ENCODE data around the gene MAST1.
"Not testable (repeated sequence)": the region's sequence is repeated elsewhere in the genome, so short reads cannot be mapped to it uniquely, and the experiment has no call there.

MAST1 gene

GRCh38 chr19:12792051-12792852 is 46.1 kb upstream of the MAST1 start:
- Histone ChIP-seq H3K36me3 (ENCODE audit: insufficient read depth, low read length) (no peaks in the 10 kb centered on the region), H3K27ac (peak overlapping the region; percentile 78), H3K9ac (ENCODE audit: insufficient read length) (peak overlapping the region; percentile 68), H3K4me3 (peak overlapping the region; percentile 97), H3K9me3 (ENCODE audit: low read depth, low read length) (no peaks in the 10 kb centered on the region)
- no peak for DNase-seq (ENCODE audit: low read depth, low spot score)
- TF ChIP-seq EZH2 (IDR thresholded peaks at IDR 0.05) (no peak), POLR2AphosphoS5 (IDR thresholded peaks at IDR 0.05; ENCODE audit: borderline replicate concordance, low read depth, low read length) (no peak; the same call in 1 of the 2 replicates), FOXP2 (optimal IDR thresholded peaks at IDR 0.05; ENCODE audit: control extremely low read depth, extremely low read length, insufficient read depth) (no peak)

- Histone ChIP-seq H3K36me3 (ENCODE audit: insufficient read depth, low read length) (no peaks in the 10 kb centered on the region), H3K27ac (peak overlapping the region; percentile 78), H3K9ac (ENCODE audit: insufficient read length) (peak overlapping the region; percentile 68), H3K9me3 (ENCODE audit: low read depth, low read length) (no peaks in the 10 kb centered on the region), H3K4me3 (peak overlapping the region; percentile 97)
- TF ChIP-seq FOXP2 (optimal IDR thresholded peaks at IDR 0.05; ENCODE audit: control extremely low read depth, extremely low read length, insufficient read depth) (no peak), POLR2AphosphoS5 (IDR thresholded peaks at IDR 0.05; ENCODE audit: borderline replicate concordance, low read depth, low read length) (no peak), EZH2 (IDR thresholded peaks at IDR 0.05) (no peak)
- no peak for DNase-seq (ENCODE audit: low read depth, low spot score)
Measured at GRCh38 chr19:12792853-12793289, 45.4 kb upstream of the MAST1 start.

GRCh38 chr19:12793290-12794195 is 44.8 kb upstream of the MAST1 start:
- Histone ChIP-seq H3K9ac (ENCODE audit: insufficient read length) (peak overlapping the region; percentile 68), H3K9me3 (ENCODE audit: low read depth, low read length) (no peaks in the 10 kb centered on the region), H3K36me3 (ENCODE audit: insufficient read depth, low read length) (no peaks in the 10 kb centered on the region), H3K4me3 (peak overlapping the region; percentile 97), H3K27ac (peak overlapping the region; percentile 78)
- no peak for DNase-seq (ENCODE audit: low read depth, low spot score)
- TF ChIP-seq EZH2 (IDR thresholded peaks at IDR 0.05) (no peak), FOXP2 (optimal IDR thresholded peaks at IDR 0.05; ENCODE audit: control extremely low read depth, extremely low read length, insufficient read depth) (no peak), POLR2AphosphoS5 (IDR thresholded peaks at IDR 0.05; ENCODE audit: borderline replicate concordance, low read depth, low read length) (peak; percentile 80)

- Histone ChIP-seq H3K4me3 (peak overlapping the region; percentile 97), H3K9ac (ENCODE audit: insufficient read length) (peak overlapping the region; percentile 68), H3K9me3 (ENCODE audit: low read depth, low read length) (no peaks in the 10 kb centered on the region), H3K36me3 (ENCODE audit: insufficient read depth, low read length) (peaks cover 2% of the 10 kb centered on the region; the same call in 1 of the 2 replicates), H3K27ac (no peak overlapping the region)
- no peak for DNase-seq (ENCODE audit: low read depth, low spot score)
- TF ChIP-seq POLR2AphosphoS5 (IDR thresholded peaks at IDR 0.05; ENCODE audit: borderline replicate concordance, low read depth, low read length) (no peak), EZH2 (IDR thresholded peaks at IDR 0.05) (no peak), FOXP2 (optimal IDR thresholded peaks at IDR 0.05; ENCODE audit: control extremely low read depth, extremely low read length, insufficient read depth) (no peak)
Measured at GRCh38 chr19:12794196-12794941, 43.9 kb upstream of the MAST1 start.

GRCh38 chr19:12794971-12795381 is 43.3 kb upstream of the MAST1 start:
- TF ChIP-seq EZH2 (IDR thresholded peaks at IDR 0.05) (no peak), FOXP2 (optimal IDR thresholded peaks at IDR 0.05; ENCODE audit: control extremely low read depth, extremely low read length, insufficient read depth) (no peak), POLR2AphosphoS5 (IDR thresholded peaks at IDR 0.05; ENCODE audit: borderline replicate concordance, low read depth, low read length) (no peak)
- H3K36me3 ChIP-seq (ENCODE audit: insufficient read depth, low read length) = peaks cover 9% of the 10 kb centered on the region
- H3K9me3 ChIP-seq (ENCODE audit: low read depth, low read length) = no peaks in the 10 kb centered on the region
- H3K9ac ChIP-seq (ENCODE audit: insufficient read length) = no peak overlapping the region
- DNase-seq (ENCODE audit: low read depth, low spot score) = no peak
- H3K4me3 ChIP-seq = no peak overlapping the region
- H3K27ac ChIP-seq = no peak overlapping the region

- TF ChIP-seq POLR2AphosphoS5 (IDR thresholded peaks at IDR 0.05; ENCODE audit: borderline replicate concordance, low read depth, low read length) (peak; percentile 45; the same call in 1 of the 2 replicates), EZH2 (IDR thresholded peaks at IDR 0.05) (no peak), FOXP2 (optimal IDR thresholded peaks at IDR 0.05; ENCODE audit: control extremely low read depth, extremely low read length, insufficient read depth) (peak; percentile 5)
- Histone ChIP-seq H3K4me3 (peak overlapping the region; percentile 40; the same call in 1 of the 2 replicates), H3K9me3 (ENCODE audit: low read depth, low read length) (no peaks in the 10 kb centered on the region), H3K27ac (no peak overlapping the region), H3K36me3 (ENCODE audit: insufficient read depth, low read length) (peaks cover 16% of the 10 kb centered on the region), H3K9ac (ENCODE audit: insufficient read length) (no peak overlapping the region)
- DNase-seq (ENCODE audit: low read depth, low spot score) = no peak
Measured at GRCh38 chr19:12796146-12797071, 41.9 kb upstream of the MAST1 start.

- Histone ChIP-seq H3K9me3 (ENCODE audit: low read depth, low read length) (no peaks in the 10 kb centered on the region), H3K27ac (no peak overlapping the region), H3K9ac (ENCODE audit: insufficient read length) (no peak overlapping the region), H3K36me3 (ENCODE audit: insufficient read depth, low read length) (peaks cover 16% of the 10 kb centered on the region), H3K4me3 (no peak overlapping the region)
- no peak for DNase-seq (ENCODE audit: low read depth, low spot score)
- TF ChIP-seq FOXP2 (optimal IDR thresholded peaks at IDR 0.05; ENCODE audit: control extremely low read depth, extremely low read length, insufficient read depth) (no peak), EZH2 (IDR thresholded peaks at IDR 0.05) (no peak), POLR2AphosphoS5 (IDR thresholded peaks at IDR 0.05; ENCODE audit: borderline replicate concordance, low read depth, low read length) (no peak)
Measured at GRCh38 chr19:12797141-12797587, 41.2 kb upstream of the MAST1 start.

- H3K27ac ChIP-seq, H3K4me3 ChIP-seq: not testable (repeated sequence)
Measured at GRCh38 chr19:12797607-12798006, 40.7 kb upstream of the MAST1 start.

More at GRCh38 chr19:12797607-12798006, 40.7 kb upstream of the MAST1 start:
- not testable (repeated sequence) for DNase-seq (ENCODE audit: low read depth, low spot score); H3K9ac ChIP-seq (ENCODE audit: insufficient read length); H3K9me3 ChIP-seq (ENCODE audit: low read depth, low read length)
- H3K36me3 ChIP-seq (ENCODE audit: insufficient read depth, low read length) = peaks cover 16% of the 10 kb centered on the region
